GM19463 (cell line): ENCODE results near the gene PRKAG2.

Source experiments
- ATAC-seq: cut with Tn5 transposase; IDR thresholded peaks from one replicate; pipeline ENCODE4 v1.9.1; 2021; ENCODE audit warnings: mild to moderate bottlenecking, moderate library complexity; ENCODE audit not compliant: unreplicated experiment

Gene PRKAG2

DNA sequence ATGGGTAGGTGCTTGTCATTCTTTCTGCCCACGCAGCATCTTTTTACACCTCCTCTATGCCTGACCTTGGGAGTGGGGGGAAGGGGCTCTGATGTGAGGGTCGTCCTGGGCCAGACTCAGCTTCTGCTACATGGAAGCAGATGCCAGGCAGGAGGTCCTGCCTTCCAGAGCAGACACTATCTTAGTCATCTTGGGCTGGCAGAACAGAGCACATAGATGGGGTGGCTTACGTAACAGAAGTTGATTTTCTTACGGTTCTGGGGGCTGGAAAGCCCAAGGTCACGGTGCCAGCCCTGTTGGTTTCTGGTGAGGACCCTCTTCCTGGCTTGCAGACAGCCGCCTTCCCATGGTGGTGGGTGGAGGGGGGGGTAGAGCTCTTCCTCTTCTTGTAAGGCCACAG is 159.0 kb downstream of the PRKAG2 start:
- no peak for ATAC-seq

GRCh38 chr7:151717415-151717814 is 159.5 kb downstream of the PRKAG2 start:
- ATAC-seq: no peak

DNA sequence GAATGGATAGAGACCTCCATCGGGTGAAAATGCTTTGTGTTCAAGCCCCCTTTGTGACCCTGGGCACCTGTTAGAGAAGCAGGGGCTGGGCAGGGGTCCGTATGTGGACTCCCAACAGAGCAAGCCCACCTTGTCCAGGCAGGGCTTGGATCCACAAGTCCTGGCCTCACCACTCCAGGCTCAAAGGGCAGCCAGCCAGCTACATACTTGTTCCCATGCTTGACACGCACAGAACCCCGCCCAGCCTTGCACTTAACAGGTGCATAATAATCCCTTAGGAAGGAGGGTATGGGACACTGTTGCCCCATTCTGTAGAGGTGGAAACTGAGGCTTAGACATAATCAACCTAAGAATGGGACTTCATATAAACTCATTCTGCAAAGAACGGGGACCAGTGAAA is 160.6 kb downstream of the PRKAG2 start:
- ATAC-seq: no peak

- ATAC-seq: no peak
These were observed 161.1 kb downstream of the PRKAG2 start for GRCh38 chr7:151715666-151716315.

DNA sequence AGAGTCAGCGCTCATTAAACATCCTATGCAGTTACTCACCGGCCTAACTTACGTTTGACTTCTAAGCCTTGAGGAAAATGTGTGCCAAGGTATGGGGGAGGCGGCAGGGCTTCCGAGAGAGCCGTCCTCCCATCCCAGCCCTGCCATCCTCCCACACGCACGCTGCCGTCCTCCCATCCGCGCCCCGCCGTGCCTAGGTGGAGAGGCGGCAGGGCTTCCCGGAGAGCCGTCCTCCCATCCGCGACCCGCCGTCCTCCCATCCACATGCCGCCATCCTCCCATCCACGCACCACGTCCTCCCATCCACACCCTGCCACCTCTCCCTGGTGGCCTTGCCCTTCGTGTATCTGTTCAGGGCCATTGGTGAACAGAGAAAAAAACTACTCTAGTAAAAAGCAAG is 162.7 kb downstream of the PRKAG2 start:
- ATAC-seq: no peak

GRCh38 chr7:151712810-151713125 is 164.1 kb downstream of the PRKAG2 start:
- no peak for ATAC-seq

- ATAC-seq: no peak
These were observed 164.8 kb downstream of the PRKAG2 start for GRCh38 chr7:151711906-151712809.

GRCh38 chr7:151711435-151711872 is 165.5 kb downstream of the PRKAG2 start:
- no peak for ATAC-seq

- ATAC-seq: no peak
These were observed 166.1 kb downstream of the PRKAG2 start for GRCh38 chr7:151710646-151711434.

GRCh38 chr7:151710121-151710640 is 166.7 kb downstream of the PRKAG2 start:
- ATAC-seq: no peak

- no peak for ATAC-seq
These were observed 167.5 kb downstream of the PRKAG2 start for GRCh38 chr7:151709141-151710038.

- ATAC-seq: no peak
These were observed 168.3 kb downstream of the PRKAG2 start for GRCh38 chr7:151708610-151709009.

DNA sequence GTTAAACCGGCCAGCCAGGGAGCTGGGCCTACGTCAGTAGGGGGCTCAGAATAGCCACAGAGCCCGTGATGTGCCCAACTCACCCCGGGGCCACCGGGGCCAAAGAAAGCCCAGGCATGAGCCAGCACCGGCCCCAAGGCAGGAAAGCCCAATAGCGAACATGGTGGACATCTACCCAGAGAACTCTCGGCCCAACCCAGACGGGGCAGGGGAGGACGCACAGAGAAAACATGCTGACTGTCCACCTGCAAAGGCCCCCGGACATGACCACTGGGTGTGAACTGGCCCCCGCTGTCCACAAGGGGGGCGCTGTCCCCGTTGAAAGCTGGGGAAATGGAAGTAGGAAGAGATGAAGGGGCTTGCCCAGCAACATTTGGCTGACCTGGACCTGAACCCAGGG is 169.2 kb downstream of the PRKAG2 start:
- ATAC-seq: no peak

DNA sequence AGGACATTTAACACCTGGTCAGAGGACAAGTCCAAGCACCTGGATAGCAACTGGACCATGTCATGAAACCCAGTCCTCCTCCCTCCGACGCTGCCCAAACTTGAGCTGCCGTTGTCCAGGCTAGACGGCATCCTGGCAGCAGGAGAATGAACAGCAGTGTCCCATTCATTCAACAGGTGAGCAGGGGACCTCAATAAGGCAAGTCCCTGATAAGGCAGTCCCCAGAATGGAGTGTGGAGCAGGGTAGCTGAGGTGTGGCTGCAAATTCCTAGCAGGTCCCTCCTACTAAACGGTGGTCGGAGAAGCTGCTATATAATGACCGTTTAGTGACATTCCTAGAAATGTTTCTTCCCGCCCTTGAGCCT is 169.8 kb downstream of the PRKAG2 start:
- ATAC-seq: no peak

- no peak for ATAC-seq
These were observed 170.4 kb downstream of the PRKAG2 start for GRCh38 chr7:151706277-151707104.

- ATAC-seq: no peak
These were observed 171.2 kb downstream of the PRKAG2 start for GRCh38 chr7:151705636-151706276.

- no peak for ATAC-seq
These were observed 171.8 kb downstream of the PRKAG2 start for GRCh38 chr7:151704960-151705635.

DNA sequence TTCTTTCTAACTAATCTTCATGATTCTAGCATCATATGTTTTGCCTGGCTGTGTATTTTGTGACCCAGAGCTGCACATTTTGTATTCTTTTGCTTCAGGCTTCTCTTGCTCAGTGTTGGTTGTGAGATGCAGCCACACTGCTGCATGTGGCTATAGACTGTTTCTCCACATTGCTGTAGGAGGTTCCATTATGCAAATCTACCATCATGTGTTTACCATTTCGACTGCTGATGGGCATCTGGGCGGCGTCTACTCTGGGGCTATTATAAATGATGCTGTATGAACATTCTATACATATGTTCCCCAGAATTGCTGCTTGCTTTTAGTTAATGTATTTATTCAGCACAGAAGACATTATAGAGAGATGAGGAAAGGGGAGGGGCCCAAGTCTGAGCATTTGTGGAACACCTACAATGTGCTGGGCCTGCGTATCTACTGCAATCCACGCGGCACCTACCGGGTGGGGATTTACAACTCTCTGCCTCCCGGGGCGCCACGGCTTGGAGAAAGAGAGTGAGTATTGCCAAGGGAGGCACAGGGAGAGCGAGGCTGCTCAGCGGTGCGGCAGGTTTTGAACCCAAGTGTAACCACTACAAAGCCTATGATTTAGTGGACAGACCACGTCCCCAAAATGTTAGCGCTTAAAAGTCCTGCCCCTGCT is 172.5 kb downstream of the PRKAG2 start:
- ATAC-seq: no peak
